Measurements from ENCODE around the gene SLC29A1.
A peak's percentile ranks its signal among the peaks of the same experiment; 100 is the strongest.

SLC29A1 gene

DNA sequence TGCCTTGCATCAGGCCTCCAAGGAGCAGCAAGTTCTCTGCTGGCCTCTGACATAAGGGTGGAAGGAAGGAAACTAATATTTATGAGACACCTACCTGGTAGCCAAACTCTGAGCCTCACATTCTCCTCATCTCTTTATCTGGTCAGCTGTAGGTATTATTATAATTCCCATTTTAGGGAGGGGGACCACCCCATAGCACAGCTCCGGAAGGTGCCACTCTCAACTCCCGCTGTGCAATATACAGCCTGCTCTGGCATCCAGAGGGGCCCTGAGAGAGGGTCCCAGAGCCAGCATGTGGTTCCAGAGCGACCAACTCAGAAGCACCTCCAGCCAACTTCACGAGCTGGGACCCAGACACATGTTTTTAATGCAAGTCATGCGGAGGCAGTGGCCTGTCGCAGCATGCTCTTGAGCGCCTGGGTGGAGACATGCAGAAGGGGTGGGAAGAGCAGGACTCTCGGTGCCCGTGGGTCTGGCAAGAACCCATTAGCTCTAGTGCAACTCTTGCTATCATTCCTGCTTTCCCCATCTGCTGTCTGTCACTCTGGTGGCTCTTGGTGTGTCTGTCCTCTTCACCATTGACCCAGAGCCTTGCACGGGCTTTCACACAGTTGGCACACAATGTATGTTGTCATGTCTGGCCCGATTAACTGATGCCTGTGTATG is 21.6 kb upstream of the SLC29A1 start:
- Histone ChIP-seq H3K27ac (replicated peaks) (no peak overlapping the region), H3K4me3 (replicated peaks; ENCODE audit: insufficient read depth, low read length) (no peak overlapping the region), H3K27me3 (ENCODE audit: insufficient read depth, poor library complexity, severe bottlenecking) (no peaks in the 10 kb centered on the region)
- TF ChIP-seq, protein P1, sequence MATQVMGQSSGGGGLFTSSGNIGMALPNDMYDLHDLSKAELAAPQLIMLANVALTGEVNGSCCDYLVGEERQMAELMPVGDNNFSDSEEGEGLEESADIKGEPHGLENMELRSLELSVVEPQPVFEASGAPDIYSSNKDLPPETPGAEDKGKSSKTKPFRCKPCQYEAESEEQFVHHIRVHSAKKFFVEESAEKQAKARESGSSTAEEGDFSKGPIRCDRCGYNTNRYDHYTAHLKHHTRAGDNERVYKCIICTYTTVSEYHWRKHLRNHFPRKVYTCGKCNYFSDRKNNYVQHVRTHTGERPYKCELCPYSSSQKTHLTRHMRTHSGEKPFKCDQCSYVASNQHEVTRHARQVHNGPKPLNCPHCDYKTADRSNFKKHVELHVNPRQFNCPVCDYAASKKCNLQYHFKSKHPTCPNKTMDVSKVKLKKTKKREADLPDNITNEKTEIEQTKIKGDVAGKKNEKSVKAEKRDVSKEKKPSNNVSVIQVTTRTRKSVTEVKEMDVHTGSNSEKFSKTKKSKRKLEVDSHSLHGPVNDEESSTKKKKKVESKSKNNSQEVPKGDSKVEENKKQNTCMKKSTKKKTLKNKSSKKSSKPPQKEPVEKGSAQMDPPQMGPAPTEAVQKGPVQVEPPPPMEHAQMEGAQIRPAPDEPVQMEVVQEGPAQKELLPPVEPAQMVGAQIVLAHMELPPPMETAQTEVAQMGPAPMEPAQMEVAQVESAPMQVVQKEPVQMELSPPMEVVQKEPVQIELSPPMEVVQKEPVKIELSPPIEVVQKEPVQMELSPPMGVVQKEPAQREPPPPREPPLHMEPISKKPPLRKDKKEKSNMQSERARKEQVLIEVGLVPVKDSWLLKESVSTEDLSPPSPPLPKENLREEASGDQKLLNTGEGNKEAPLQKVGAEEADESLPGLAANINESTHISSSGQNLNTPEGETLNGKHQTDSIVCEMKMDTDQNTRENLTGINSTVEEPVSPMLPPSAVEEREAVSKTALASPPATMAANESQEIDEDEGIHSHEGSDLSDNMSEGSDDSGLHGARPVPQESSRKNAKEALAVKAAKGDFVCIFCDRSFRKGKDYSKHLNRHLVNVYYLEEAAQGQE (IDR thresholded peaks at IDR 0.05; ENCODE audit: insufficient replicate concordance, low read depth), result no peak
- no peak for TF ChIP-seq POLR2AphosphoS5 (IDR thresholded peaks at IDR 0.05; ENCODE audit: low read depth)
- DNase-seq (ENCODE audit: low read depth in 1 of 2, low spot score in 1 of 2), result no peak

- no peak for DNase-seq (ENCODE audit: low read depth in 1 of 2, low spot score in 1 of 2)
- Histone ChIP-seq H3K27me3 (ENCODE audit: insufficient read depth, poor library complexity, severe bottlenecking) (no peaks in the 10 kb centered on the region), H3K4me3 (replicated peaks; ENCODE audit: insufficient read depth, low read length) (no peak overlapping the region), H3K27ac (replicated peaks) (no peak overlapping the region)
- TF ChIP-seq SPI1 (IDR thresholded peaks at IDR 0.05; ENCODE audit: borderline replicate concordance, low read depth) (no peak), POLR2AphosphoS5 (IDR thresholded peaks at IDR 0.05; ENCODE audit: low read depth) (no peak), GABPA (IDR thresholded peaks at IDR 0.05; ENCODE audit: low read depth) (no peak), CTCF (IDR thresholded peaks at IDR 0.05; ENCODE audit: insufficient read depth, low read length) (no peak)
- TF ChIP-seq, protein P1 (IDR thresholded peaks at IDR 0.05; ENCODE audit: insufficient replicate concordance, low read depth), result no peak
Observed at GRCh38 chr6:44202332-44202971, 20.9 kb upstream of the SLC29A1 start.

DNA sequence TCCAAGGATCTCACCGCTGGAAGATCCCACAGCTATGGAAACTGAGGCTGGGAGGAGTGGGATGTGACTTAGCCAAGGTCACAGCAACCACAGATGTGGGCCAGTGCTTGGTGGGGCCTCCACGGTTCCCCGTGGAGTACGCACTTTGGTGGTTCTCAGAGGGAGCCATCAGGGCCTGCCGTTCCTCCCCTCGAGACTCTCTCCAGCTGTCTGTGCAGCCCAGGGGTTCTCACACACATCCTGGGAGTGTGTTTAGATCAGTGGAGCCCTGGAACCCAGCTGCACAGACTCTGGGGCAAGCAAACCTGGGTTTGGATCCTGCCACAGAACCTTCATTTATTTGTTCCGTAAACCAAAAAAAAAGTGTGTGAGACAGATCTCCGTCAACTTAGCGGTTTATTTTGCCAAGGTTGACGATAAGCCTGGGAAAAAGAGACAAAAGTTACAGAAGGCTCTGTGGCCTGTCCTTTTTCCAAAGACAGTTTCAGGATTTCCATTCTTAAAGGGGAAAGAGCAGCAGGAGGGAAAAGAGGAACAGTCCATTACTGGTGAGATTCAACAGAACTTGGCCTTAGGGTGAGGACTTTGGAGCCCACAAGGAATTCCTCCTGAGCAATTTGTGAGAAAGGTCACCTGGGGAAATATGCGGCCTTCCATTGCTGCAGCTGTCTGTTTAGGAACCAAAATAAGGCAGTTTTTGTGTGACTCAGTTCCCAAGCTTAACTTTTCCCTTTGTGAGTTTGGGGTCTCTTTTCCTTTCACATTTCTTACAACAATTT is 20.2 kb upstream of the SLC29A1 start:
- DNase-seq (ENCODE audit: low read depth in 1 of 2, low spot score in 1 of 2), result no peak
- TF ChIP-seq SPI1 (IDR thresholded peaks at IDR 0.05; ENCODE audit: borderline replicate concordance, low read depth) (peak; percentile 35; the same call in 1 of the 2 replicates), GABPA (IDR thresholded peaks at IDR 0.05; ENCODE audit: low read depth) (no peak), CTCF (IDR thresholded peaks at IDR 0.05; ENCODE audit: insufficient read depth, low read length) (no peak)
- H3K27ac ChIP-seq (replicated peaks), result no peak overlapping the region
- H3K4me3 ChIP-seq (replicated peaks; ENCODE audit: insufficient read depth, low read length), result no peak overlapping the region
- H3K27me3 ChIP-seq (ENCODE audit: insufficient read depth, poor library complexity, severe bottlenecking), result no peaks in the 10 kb centered on the region

GRCh38 chr6:44203955-44204354 is 19.4 kb upstream of the SLC29A1 start:
- Histone ChIP-seq H3K27ac (replicated peaks) (no peak overlapping the region), H3K4me3 (replicated peaks; ENCODE audit: insufficient read depth, low read length) (no peak overlapping the region), H3K27me3 (ENCODE audit: insufficient read depth, poor library complexity, severe bottlenecking) (no peaks in the 10 kb centered on the region)
- no peak for DNase-seq (ENCODE audit: low read depth in 1 of 2, low spot score in 1 of 2)
- TF ChIP-seq GABPA (IDR thresholded peaks at IDR 0.05; ENCODE audit: low read depth) (no peak), POLR2AphosphoS5 (IDR thresholded peaks at IDR 0.05; ENCODE audit: low read depth) (no peak), CTCF (IDR thresholded peaks at IDR 0.05; ENCODE audit: insufficient read depth, low read length) (no peak), SPI1 (IDR thresholded peaks at IDR 0.05; ENCODE audit: borderline replicate concordance, low read depth) (no peak)
- TF ChIP-seq, protein P1 (IDR thresholded peaks at IDR 0.05; ENCODE audit: insufficient replicate concordance, low read depth), result no peak

Data from HL-60 (cell line).